Measurements from ENCODE around the gene PDE11A.

The PDE11A gene

DNA sequence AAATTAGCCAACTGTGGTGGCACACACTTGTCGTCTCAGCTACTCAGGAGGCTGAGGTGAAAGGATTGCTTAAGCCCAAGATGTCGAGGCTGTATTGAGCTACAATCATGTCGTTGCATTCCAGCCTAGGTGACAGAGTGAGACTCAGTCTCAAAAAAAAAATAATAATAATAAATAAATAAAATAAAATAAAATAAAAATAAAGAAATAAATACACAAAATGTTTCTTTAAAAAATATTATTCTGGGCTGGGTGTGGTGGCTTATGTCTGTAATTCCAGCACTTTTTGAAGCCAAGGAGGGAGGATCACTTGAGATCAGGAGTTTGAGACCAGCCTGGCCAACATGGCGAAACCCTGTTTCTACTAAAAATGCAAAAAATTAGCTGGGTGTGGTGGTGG is 407.2 kb downstream of the PDE11A start:
- TF ChIP-seq TAF1 (IDR thresholded peaks at IDR 0.05; ENCODE audit: borderline replicate concordance, insufficient read depth, low read length) = no peak
- TF ChIP-seq FOXP2 (optimal IDR thresholded peaks at IDR 0.05; ENCODE audit: borderline replicate concordance, extremely low read depth, extremely low read length, insufficient read depth) = no peak

DNA sequence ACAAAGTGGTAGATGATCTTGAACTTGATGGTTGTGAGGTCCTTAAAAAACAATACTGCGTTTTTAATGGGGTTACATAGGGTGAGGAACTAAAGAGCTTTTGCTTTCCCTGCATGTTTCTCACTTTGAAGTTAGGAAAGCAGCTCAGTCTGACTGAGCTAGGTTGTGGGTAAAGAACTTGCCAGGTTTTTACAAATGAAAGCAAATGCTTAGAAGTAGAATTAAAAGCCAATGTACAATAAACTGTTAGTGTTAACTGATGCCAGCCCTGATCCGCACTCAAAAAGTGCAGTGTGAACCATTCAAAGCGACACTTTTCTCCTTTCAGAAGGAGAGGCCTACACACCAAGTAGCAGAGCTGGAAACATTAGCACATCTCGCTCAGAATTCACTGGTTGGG is 409.7 kb downstream of the PDE11A start:
- TF ChIP-seq POLR2AphosphoS5 (IDR thresholded peaks at IDR 0.05; ENCODE audit: low read depth, low read length) = no peak
- TF ChIP-seq SIN3A (IDR thresholded peaks at IDR 0.05; ENCODE audit: borderline replicate concordance, insufficient read depth, low read length) = no peak
- TF ChIP-seq, protein P1, sequence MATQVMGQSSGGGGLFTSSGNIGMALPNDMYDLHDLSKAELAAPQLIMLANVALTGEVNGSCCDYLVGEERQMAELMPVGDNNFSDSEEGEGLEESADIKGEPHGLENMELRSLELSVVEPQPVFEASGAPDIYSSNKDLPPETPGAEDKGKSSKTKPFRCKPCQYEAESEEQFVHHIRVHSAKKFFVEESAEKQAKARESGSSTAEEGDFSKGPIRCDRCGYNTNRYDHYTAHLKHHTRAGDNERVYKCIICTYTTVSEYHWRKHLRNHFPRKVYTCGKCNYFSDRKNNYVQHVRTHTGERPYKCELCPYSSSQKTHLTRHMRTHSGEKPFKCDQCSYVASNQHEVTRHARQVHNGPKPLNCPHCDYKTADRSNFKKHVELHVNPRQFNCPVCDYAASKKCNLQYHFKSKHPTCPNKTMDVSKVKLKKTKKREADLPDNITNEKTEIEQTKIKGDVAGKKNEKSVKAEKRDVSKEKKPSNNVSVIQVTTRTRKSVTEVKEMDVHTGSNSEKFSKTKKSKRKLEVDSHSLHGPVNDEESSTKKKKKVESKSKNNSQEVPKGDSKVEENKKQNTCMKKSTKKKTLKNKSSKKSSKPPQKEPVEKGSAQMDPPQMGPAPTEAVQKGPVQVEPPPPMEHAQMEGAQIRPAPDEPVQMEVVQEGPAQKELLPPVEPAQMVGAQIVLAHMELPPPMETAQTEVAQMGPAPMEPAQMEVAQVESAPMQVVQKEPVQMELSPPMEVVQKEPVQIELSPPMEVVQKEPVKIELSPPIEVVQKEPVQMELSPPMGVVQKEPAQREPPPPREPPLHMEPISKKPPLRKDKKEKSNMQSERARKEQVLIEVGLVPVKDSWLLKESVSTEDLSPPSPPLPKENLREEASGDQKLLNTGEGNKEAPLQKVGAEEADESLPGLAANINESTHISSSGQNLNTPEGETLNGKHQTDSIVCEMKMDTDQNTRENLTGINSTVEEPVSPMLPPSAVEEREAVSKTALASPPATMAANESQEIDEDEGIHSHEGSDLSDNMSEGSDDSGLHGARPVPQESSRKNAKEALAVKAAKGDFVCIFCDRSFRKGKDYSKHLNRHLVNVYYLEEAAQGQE (IDR thresholded peaks at IDR 0.05; ENCODE audit: insufficient read depth in 1 of 2, low read depth in 2 of 2, low read length in 2 of 2) = no peak
- no peak for TF ChIP-seq TAF1 (IDR thresholded peaks at IDR 0.05; ENCODE audit: borderline replicate concordance, insufficient read depth, low read length)
- no peak for TF ChIP-seq FOXP2 (optimal IDR thresholded peaks at IDR 0.05; ENCODE audit: borderline replicate concordance, extremely low read depth, extremely low read length, insufficient read depth)

DNA sequence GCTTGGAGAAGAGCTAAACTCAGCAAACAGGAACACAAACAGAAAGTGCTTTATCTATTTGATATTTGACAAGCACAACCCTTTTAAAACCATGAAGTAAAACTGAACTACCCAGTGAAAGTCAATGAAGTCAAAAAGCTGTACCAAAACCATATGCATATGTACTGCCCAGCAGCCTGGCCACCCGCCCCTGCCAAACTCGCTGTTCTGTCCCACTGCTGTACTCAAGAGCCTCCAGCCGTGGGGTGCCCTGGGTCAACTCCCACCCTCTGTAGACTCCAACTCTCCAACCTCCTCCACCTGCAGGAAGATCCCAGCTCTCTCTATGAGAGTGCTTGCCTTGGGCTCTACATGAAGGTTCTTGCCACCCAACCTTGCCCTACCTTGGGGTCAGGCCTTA is 411.8 kb downstream of the PDE11A start:
- TF ChIP-seq SIN3A (IDR thresholded peaks at IDR 0.05; ENCODE audit: borderline replicate concordance, insufficient read depth, low read length) (no peak), TAF1 (IDR thresholded peaks at IDR 0.05; ENCODE audit: borderline replicate concordance, insufficient read depth, low read length) (no peak), FOXP2 (optimal IDR thresholded peaks at IDR 0.05; ENCODE audit: borderline replicate concordance, extremely low read depth, extremely low read length, insufficient read depth) (no peak), POLR2AphosphoS5 (IDR thresholded peaks at IDR 0.05; ENCODE audit: low read depth, low read length) (no peak)
- TF ChIP-seq, protein P1 (IDR thresholded peaks at IDR 0.05; ENCODE audit: insufficient read depth in 1 of 2, low read depth in 2 of 2, low read length in 2 of 2) = no peak

DNA sequence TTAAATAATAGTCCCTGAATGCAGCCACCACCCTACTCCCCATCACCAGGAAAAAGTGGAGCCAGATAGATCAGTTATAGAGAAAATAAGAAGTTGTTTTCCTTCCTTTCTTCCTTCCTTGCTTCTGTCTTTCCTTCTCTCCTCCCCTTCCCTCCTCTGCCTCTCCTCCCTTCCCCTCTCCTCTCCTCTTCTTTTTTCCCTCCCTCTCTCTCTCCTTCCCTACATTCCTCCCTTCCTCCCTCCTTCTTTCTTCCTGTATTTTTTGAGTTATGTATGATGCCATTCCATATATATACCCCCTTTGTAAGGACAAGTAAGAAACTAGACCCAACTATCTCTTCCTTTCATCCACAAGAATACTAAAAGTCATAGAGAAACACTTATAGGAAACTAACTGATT is 414.3 kb downstream of the PDE11A start:
- TF ChIP-seq POLR2AphosphoS5 (IDR thresholded peaks at IDR 0.05; ENCODE audit: low read depth, low read length) = no peak
- no peak for TF ChIP-seq FOXP2 (optimal IDR thresholded peaks at IDR 0.05; ENCODE audit: borderline replicate concordance, extremely low read depth, extremely low read length, insufficient read depth)
- TF ChIP-seq TAF1 (IDR thresholded peaks at IDR 0.05; ENCODE audit: borderline replicate concordance, insufficient read depth, low read length) = no peak
- TF ChIP-seq, protein P1 (IDR thresholded peaks at IDR 0.05; ENCODE audit: insufficient read depth in 1 of 2, low read depth in 2 of 2, low read length in 2 of 2) = no peak
- no peak for TF ChIP-seq SIN3A (IDR thresholded peaks at IDR 0.05; ENCODE audit: borderline replicate concordance, insufficient read depth, low read length)

DNA sequence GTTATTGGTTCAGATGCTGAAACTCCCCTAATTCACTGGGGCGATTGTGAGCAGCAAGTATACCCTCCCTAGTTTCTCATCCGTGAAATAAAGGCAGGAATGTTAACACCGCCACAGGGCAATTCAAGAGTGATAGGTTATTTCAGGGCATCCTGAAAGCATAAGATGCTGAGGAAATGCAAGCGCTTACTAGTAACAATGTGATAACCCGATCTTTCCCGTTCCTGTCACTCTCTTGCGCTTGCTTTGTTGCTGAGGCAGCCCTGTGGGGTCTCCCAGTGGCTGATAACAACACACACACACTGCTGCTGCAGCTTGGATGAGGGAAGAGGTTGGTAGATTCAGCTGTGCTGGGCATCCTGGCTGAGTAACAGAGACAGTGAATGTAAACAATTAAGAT is 420.7 kb downstream of the PDE11A start:
- TF ChIP-seq TAF1 (IDR thresholded peaks at IDR 0.05; ENCODE audit: borderline replicate concordance, insufficient read depth, low read length) (no peak), SIN3A (IDR thresholded peaks at IDR 0.05; ENCODE audit: borderline replicate concordance, insufficient read depth, low read length) (no peak), FOXP2 (optimal IDR thresholded peaks at IDR 0.05; ENCODE audit: borderline replicate concordance, extremely low read depth, extremely low read length, insufficient read depth) (no peak), POLR2AphosphoS5 (IDR thresholded peaks at IDR 0.05; ENCODE audit: low read depth, low read length) (no peak)
- TF ChIP-seq, protein P1 (IDR thresholded peaks at IDR 0.05; ENCODE audit: insufficient read depth in 1 of 2, low read depth in 2 of 2, low read length in 2 of 2) = no peak
